NCI-H446 treated with DMSO at 0.1 percent for 48 hours (cell line): Measurements from ENCODE around the gene OXER1.

Experiments used
- DNase-seq: peaks from one replicate; lab custom pipeline; 2025; lab: John Stamatoyannopoulos, UW

OXER1 gene

GRCh38 chr2:42764096-42764495 is at the start of gene OXER1:
TSS of gene OXER1 (minus strand) at chr2:42764135. CDS start at chr2:42764062, 73 bp downstream.
- no peak for DNase-seq

GRCh38 chr2:42812899-42813479 is 49.1 kb upstream of the OXER1 start:
- no peak for DNase-seq

GRCh38 chr2:42810971-42811811 is 47.3 kb upstream of the OXER1 start:
- peak; percentile 17 for DNase-seq

- DNase-seq: peak; percentile 88
Observed at GRCh38 chr2:42810121-42810970, 46.4 kb upstream of the OXER1 start.

- DNase-seq: peak; percentile 62
Observed at GRCh38 chr2:42809819-42810120, 45.8 kb upstream of the OXER1 start.

- DNase-seq: no peak
Observed at GRCh38 chr2:42809131-42809818, 45.3 kb upstream of the OXER1 start.

- no peak for DNase-seq
Observed at GRCh38 chr2:42808301-42808700, 44.4 kb upstream of the OXER1 start.

- no peak for DNase-seq
Observed at GRCh38 chr2:42806786-42807185, 42.9 kb upstream of the OXER1 start.

GRCh38 chr2:42804891-42805290 is 41.0 kb upstream of the OXER1 start:
- DNase-seq: no peak

GRCh38 chr2:42804338-42804737 is 40.4 kb upstream of the OXER1 start:
- no peak for DNase-seq

GRCh38 chr2:42802150-42802549 is 38.2 kb upstream of the OXER1 start:
- no peak for DNase-seq

GRCh38 chr2:42801381-42801780 is 37.4 kb upstream of the OXER1 start:
- peak; percentile 10 for DNase-seq

GRCh38 chr2:42800981-42801380 is 37.0 kb upstream of the OXER1 start:
- DNase-seq: no peak

GRCh38 chr2:42800461-42800962 is 36.6 kb upstream of the OXER1 start:
- DNase-seq: no peak

- DNase-seq: no peak
Observed at GRCh38 chr2:42799881-42800280, 35.9 kb upstream of the OXER1 start.

GRCh38 chr2:42797281-42797680 is 33.3 kb upstream of the OXER1 start:
- DNase-seq: no peak

GRCh38 chr2:42796427-42797248 is 32.7 kb upstream of the OXER1 start:
- DNase-seq: no peak

- peak; percentile 9 for DNase-seq
Observed at GRCh38 chr2:42795841-42796301, 31.9 kb upstream of the OXER1 start.

GRCh38 chr2:42795275-42795674 is 31.3 kb upstream of the OXER1 start:
- no peak for DNase-seq

- no peak for DNase-seq
Observed at GRCh38 chr2:42794271-42795046, 30.5 kb upstream of the OXER1 start.
